ENCODE results near the gene TDRD7.

GRCh38 chr9:97534185-97534584 is 122.3 kb downstream of the TDRD7 start:
- TF ChIP-seq POLR2A (IDR thresholded peaks at IDR 0.05): no peak
- no peak for TF ChIP-seq CTCF (IDR thresholded peaks at IDR 0.05)
